ENCODE data around the gene SMIM11. TPM values are rescaled to one million over a fixed set of nuclear protein-coding genes. Genes with fewer than 3 reads are reported as not detected.
"Not testable (repeated sequence)": the region's sequence is repeated elsewhere in the genome, so short reads cannot be mapped to it uniquely, and the experiment has no call there.

SMIM11 gene
- total and polyA plus RNA-seq, 2 experiments from 2014 or later, result 6.8 to 15.5 TPM

DNA sequence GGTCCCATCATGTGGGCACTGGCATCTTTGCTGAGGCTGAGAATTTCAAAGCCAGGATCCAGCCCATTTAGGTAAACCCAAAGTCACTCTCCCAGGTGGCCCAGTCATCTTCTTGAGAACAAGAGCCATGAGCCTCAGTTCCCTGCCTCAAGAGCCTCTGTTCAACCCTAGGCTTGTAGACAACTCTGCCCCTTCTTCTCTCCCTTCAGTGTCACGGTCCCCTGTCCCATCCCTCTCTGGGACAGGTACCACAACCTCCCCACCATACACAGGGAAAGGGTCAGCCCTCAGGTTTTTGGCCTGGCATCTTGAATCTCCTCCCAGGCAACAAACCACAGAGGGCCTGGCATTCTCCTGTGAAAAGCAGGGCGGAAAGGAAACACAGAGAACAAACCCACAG lies 30.4 kb downstream of the SMIM11 start:
- DNase-seq, result not testable (repeated sequence)

GRCh38 chr21:34406102-34406501 lies 30.8 kb downstream of the SMIM11 start:
- no CpG with 5 or more reads among the region's 6 CpGs for WGBS, 2 experiments (ENCODE audit: low coverage in 1 of 2, low lambda C conversion rate in 2 of 2, missing lambda C conversion rate in 2 of 2)
- H3K4me1 ChIP-seq (ENCODE audit: insufficient read depth); H3K9ac ChIP-seq; in situ Hi-C loops (cut with MboI); H3K4me2 ChIP-seq (ENCODE audit: unreplicated experiment); H3K9me2 ChIP-seq (ENCODE audit: insufficient read depth); H3K27me3 ChIP-seq (replicated peaks; ENCODE audit: insufficient read depth); H2AFZ ChIP-seq; H3K79me2 ChIP-seq (ENCODE audit: insufficient read depth); H3K36me3 ChIP-seq (ENCODE audit: low read depth); H3K9me3 ChIP-seq (ENCODE audit: low read depth); H3F3A ChIP-seq (ENCODE audit: insufficient read depth); H3K4me3 ChIP-seq; H3K27ac ChIP-seq; DNase-seq; H4K20me1 ChIP-seq (ENCODE audit: insufficient read depth): not testable (repeated sequence)

More for the DNA sequence above, 30.4 kb downstream of the SMIM11 start:
- in situ Hi-C loops (cut with MboI); H3K4me1 ChIP-seq (ENCODE audit: insufficient read depth); H2AFZ ChIP-seq; H3K9ac ChIP-seq; H3K4me2 ChIP-seq (ENCODE audit: unreplicated experiment); H3F3A ChIP-seq (ENCODE audit: insufficient read depth); H3K4me3 ChIP-seq; H3K27me3 ChIP-seq (replicated peaks; ENCODE audit: insufficient read depth); H4K20me1 ChIP-seq (ENCODE audit: insufficient read depth); H3K36me3 ChIP-seq (ENCODE audit: low read depth); H3K27ac ChIP-seq; H3K79me2 ChIP-seq (ENCODE audit: insufficient read depth); H3K9me2 ChIP-seq (ENCODE audit: insufficient read depth); H3K9me3 ChIP-seq (ENCODE audit: low read depth): not testable (repeated sequence)
- WGBS, 2 experiments (ENCODE audit: low coverage in 1 of 2, low lambda C conversion rate in 2 of 2, missing lambda C conversion rate in 2 of 2), result no CpG with 5 or more reads among the region's 2 CpGs

GRCh38 chr21:34406676-34407075 lies 31.4 kb downstream of the SMIM11 start:
- H3K27ac ChIP-seq; H3K4me2 ChIP-seq (ENCODE audit: unreplicated experiment); H3K9ac ChIP-seq; H3K4me3 ChIP-seq; H3K36me3 ChIP-seq (ENCODE audit: low read depth); H3K4me1 ChIP-seq (ENCODE audit: insufficient read depth); H3F3A ChIP-seq (ENCODE audit: insufficient read depth); H3K9me3 ChIP-seq (ENCODE audit: low read depth); H3K9me2 ChIP-seq (ENCODE audit: insufficient read depth); in situ Hi-C loops (cut with MboI); H4K20me1 ChIP-seq (ENCODE audit: insufficient read depth); H3K27me3 ChIP-seq (replicated peaks; ENCODE audit: insufficient read depth); H2AFZ ChIP-seq; H3K79me2 ChIP-seq (ENCODE audit: insufficient read depth); DNase-seq: not testable (repeated sequence)
- WGBS, 2 experiments (ENCODE audit: low coverage in 1 of 2, low lambda C conversion rate in 2 of 2, missing lambda C conversion rate in 2 of 2), result no CpG with 5 or more reads among the region's 2 CpGs

DNA sequence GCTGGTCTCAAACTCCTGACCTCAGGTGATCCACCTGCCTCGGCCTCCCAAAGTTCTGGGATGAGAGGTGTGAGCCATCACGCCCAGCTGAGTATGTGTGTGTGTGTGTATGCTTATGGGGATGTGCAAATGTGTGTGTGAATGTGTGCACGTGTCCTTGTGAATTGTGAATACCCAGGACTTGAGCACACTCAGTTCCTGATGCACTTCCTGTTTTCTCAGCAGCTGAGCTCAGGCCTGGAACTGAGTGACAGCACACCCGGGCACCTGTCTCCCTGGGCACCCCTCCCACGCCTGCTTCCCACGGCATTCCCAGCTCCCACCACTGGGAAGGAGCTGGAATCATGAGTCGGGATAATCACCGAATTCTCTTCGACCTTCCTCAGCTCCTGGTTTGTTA lies 32.0 kb downstream of the SMIM11 start:
- DNase-seq; in situ Hi-C loops (cut with MboI); H3K79me2 ChIP-seq (ENCODE audit: insufficient read depth); H3K27me3 ChIP-seq (replicated peaks; ENCODE audit: insufficient read depth); H3K9me3 ChIP-seq (ENCODE audit: low read depth); H3K4me2 ChIP-seq (ENCODE audit: unreplicated experiment); H3K9ac ChIP-seq; H3K36me3 ChIP-seq (ENCODE audit: low read depth); H3K4me1 ChIP-seq (ENCODE audit: insufficient read depth); H4K20me1 ChIP-seq (ENCODE audit: insufficient read depth); H3K9me2 ChIP-seq (ENCODE audit: insufficient read depth); H3K4me3 ChIP-seq; H2AFZ ChIP-seq; H3F3A ChIP-seq (ENCODE audit: insufficient read depth); H3K27ac ChIP-seq: not testable (repeated sequence)
- no CpG with 5 or more reads among the region's 9 CpGs for WGBS, 2 experiments (ENCODE audit: low coverage in 1 of 2, low lambda C conversion rate in 2 of 2, missing lambda C conversion rate in 2 of 2)

- DNase-seq; H3K4me3 ChIP-seq; H4K20me1 ChIP-seq (ENCODE audit: insufficient read depth); H3K4me2 ChIP-seq (ENCODE audit: unreplicated experiment); H3K36me3 ChIP-seq (ENCODE audit: low read depth); in situ Hi-C loops (cut with MboI); H3K9me3 ChIP-seq (ENCODE audit: low read depth); H3K79me2 ChIP-seq (ENCODE audit: insufficient read depth); H2AFZ ChIP-seq; H3K9ac ChIP-seq; H3K27me3 ChIP-seq (replicated peaks; ENCODE audit: insufficient read depth); H3K4me1 ChIP-seq (ENCODE audit: insufficient read depth); H3K27ac ChIP-seq; H3K9me2 ChIP-seq (ENCODE audit: insufficient read depth); H3F3A ChIP-seq (ENCODE audit: insufficient read depth): not testable (repeated sequence)
- no CpG with 5 or more reads among the region's 5 CpGs for WGBS, 2 experiments (ENCODE audit: low coverage in 1 of 2, low lambda C conversion rate in 2 of 2, missing lambda C conversion rate in 2 of 2)
These were observed 42.3 kb downstream of the SMIM11 start for GRCh38 chr21:34417448-34418077.

DNA sequence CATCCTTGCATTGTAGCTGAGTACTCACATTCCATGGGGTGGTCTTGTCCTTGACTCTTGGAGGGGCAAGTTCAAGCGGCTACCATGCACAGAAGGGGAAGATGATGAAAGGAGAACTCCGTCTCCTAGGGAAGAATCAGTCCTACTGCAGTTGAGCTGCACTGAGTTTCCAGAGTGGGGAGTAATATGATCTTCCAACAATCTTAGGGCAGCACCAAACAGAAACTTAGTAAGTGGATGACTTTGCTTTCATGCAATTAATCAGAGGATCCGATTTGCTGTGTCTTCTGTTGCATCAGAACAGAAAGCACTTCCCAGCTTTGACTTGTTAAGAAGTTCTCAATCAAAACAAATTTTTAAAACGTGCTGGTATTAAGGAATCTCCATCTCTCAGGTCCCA lies 48.5 kb downstream of the SMIM11 start, which contains the start of gene SMIM34:
TSS of gene SMIM34 (minus strand) at position 147 of the 400 bp plus-strand sequence. CDS start at position 35, 112 bp downstream.
- H3K4me1 ChIP-seq (ENCODE audit: insufficient read depth); in situ Hi-C loops (cut with MboI); H2AFZ ChIP-seq; DNase-seq; H4K20me1 ChIP-seq (ENCODE audit: insufficient read depth); H3K36me3 ChIP-seq (ENCODE audit: low read depth); H3K27ac ChIP-seq; H3K9ac ChIP-seq; H3K79me2 ChIP-seq (ENCODE audit: insufficient read depth); H3K4me3 ChIP-seq; H3K9me3 ChIP-seq (ENCODE audit: low read depth); H3F3A ChIP-seq (ENCODE audit: insufficient read depth); H3K27me3 ChIP-seq (replicated peaks; ENCODE audit: insufficient read depth); H3K9me2 ChIP-seq (ENCODE audit: insufficient read depth); H3K4me2 ChIP-seq (ENCODE audit: unreplicated experiment): not testable (repeated sequence)
- no CpG with 5 or more reads among the region's 4 CpGs for WGBS, 2 experiments (ENCODE audit: low coverage in 1 of 2, low lambda C conversion rate in 2 of 2, missing lambda C conversion rate in 2 of 2)

DNA sequence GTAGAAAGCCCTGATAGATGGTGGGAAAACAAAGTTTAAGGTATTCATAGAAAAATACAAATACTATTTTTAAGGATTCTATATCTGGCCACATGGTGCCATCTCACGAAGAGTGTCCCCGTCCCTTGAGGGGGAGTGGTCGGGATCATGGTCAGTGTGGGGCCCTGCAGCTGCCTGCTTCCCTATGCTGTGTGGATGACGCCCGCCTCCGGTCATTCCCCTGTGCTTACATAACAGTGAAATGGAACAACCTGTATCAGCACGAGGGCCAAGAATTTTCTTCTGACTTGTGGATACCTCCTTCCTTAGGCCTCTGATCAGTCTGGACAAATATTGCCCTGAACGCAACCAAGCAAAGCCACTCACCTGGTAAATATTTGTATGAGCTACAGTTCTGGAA lies 52.0 kb downstream of the SMIM11 start:
- DNase-seq; H3K9me3 ChIP-seq (ENCODE audit: low read depth); H3K36me3 ChIP-seq (ENCODE audit: low read depth); H3K27ac ChIP-seq; H3K79me2 ChIP-seq (ENCODE audit: insufficient read depth); in situ Hi-C loops (cut with MboI); H4K20me1 ChIP-seq (ENCODE audit: insufficient read depth); H3K4me1 ChIP-seq (ENCODE audit: insufficient read depth); H3K4me3 ChIP-seq; H3K9me2 ChIP-seq (ENCODE audit: insufficient read depth); H3K27me3 ChIP-seq (replicated peaks; ENCODE audit: insufficient read depth); H3K9ac ChIP-seq; H3K4me2 ChIP-seq (ENCODE audit: unreplicated experiment); H2AFZ ChIP-seq; H3F3A ChIP-seq (ENCODE audit: insufficient read depth): not testable (repeated sequence)
- WGBS, 2 experiments (ENCODE audit: low coverage in 1 of 2, low lambda C conversion rate in 2 of 2, missing lambda C conversion rate in 2 of 2), result no CpG with 5 or more reads among the region's 8 CpGs

DNA sequence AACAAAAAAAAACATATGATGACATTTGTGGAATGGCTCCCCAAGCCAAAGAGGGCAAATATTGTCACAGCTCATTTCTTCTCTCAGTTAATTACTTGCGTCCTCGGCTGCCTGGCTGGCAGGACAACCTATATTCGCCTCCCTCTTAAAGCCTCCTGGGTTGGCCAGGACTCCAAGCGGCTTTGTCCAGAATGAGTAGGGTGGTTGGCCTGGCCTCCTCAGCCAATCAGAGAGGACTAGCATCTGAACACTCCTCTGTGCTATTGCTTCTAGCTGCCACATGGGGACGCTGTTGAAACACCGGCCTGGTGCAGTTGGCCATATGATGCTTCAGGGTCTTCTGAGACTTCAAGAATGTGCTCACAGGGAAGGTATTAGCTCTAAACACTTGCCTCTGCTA lies 53.1 kb downstream of the SMIM11 start:
- H3K4me3 ChIP-seq; H3K79me2 ChIP-seq (ENCODE audit: insufficient read depth); DNase-seq; H3K4me1 ChIP-seq (ENCODE audit: insufficient read depth); H3K27me3 ChIP-seq (replicated peaks; ENCODE audit: insufficient read depth); H3K9me3 ChIP-seq (ENCODE audit: low read depth); H3K9me2 ChIP-seq (ENCODE audit: insufficient read depth); H3K36me3 ChIP-seq (ENCODE audit: low read depth); H3K27ac ChIP-seq; H2AFZ ChIP-seq; H3F3A ChIP-seq (ENCODE audit: insufficient read depth); H3K4me2 ChIP-seq (ENCODE audit: unreplicated experiment); H4K20me1 ChIP-seq (ENCODE audit: insufficient read depth); in situ Hi-C loops (cut with MboI); H3K9ac ChIP-seq: not testable (repeated sequence)
- no CpG with 5 or more reads among the region's 6 CpGs for WGBS, 2 experiments (ENCODE audit: low coverage in 1 of 2, low lambda C conversion rate in 2 of 2, missing lambda C conversion rate in 2 of 2)

All from GM23248 (cell line).